ENCODE measurements around the gene HLCS.

DNA sequence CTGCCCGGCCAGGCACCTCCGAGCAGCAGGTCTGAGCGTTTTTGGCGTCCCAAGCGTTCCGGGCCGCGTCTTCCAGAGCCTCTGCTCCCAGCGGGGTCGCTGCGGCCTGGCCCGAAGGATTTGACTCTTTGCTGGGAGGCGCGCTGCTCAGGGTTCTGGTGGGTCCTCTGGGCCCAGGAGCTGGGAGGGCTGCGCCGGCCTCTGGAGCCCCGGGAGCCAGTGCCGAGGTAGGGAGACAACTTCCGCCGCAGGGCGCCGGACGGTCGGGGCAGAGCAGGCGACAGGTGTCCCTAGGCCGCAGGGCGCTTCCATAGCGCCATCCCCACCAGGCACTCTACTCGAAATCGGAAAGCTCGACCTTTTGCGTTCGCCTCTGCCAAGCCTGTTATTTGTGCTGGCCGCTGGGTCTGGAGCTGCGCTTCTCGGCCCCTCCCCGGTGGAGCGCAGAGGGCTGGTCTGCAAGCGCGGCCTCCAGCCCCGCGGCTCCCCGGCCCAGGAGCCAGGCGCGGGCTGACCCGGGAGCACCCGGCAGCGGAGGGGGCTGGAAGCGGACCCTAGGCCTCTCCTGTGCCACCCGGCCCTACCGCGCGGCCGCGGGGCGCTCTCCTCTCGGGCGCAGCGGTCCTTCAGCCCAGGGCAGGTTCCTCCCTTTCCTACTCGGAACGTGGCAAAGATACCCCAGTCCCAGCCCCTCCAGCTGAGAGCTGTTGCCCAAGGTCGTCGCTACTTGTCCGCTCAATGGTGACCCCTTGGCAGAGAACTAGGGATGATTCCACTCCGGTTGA, 265.3 kb downstream of the HLCS start:
- TF ChIP-seq, protein P1, sequence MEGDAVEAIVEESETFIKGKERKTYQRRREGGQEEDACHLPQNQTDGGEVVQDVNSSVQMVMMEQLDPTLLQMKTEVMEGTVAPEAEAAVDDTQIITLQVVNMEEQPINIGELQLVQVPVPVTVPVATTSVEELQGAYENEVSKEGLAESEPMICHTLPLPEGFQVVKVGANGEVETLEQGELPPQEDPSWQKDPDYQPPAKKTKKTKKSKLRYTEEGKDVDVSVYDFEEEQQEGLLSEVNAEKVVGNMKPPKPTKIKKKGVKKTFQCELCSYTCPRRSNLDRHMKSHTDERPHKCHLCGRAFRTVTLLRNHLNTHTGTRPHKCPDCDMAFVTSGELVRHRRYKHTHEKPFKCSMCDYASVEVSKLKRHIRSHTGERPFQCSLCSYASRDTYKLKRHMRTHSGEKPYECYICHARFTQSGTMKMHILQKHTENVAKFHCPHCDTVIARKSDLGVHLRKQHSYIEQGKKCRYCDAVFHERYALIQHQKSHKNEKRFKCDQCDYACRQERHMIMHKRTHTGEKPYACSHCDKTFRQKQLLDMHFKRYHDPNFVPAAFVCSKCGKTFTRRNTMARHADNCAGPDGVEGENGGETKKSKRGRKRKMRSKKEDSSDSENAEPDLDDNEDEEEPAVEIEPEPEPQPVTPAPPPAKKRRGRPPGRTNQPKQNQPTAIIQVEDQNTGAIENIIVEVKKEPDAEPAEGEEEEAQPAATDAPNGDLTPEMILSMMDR (IDR thresholded peaks at IDR 0.05) = no peak
- no peak for TF ChIP-seq POLR2A (IDR thresholded peaks at IDR 0.05)

All from breast epithelium (tissue), 3 donors.